Superior temporal gyrus (tissue), 1 donor: ENCODE results near the gene CNIH3.
A peak's percentile ranks its signal among the peaks of the same experiment; 100 is the strongest.
"Not testable (repeated sequence)": the region's sequence is repeated elsewhere in the genome, so short reads cannot be mapped to it uniquely, and the experiment has no call there.

Experiments used
- DNase-seq: peaks from one replicate; pipeline ENCODE4 v3.0.0-alpha.2; 2016; ENCODE audit errors: extremely low spot score

The CNIH3 gene

GRCh38 chr1:224643653-224644052 lies 27.5 kb downstream of the CNIH3 start:
- no peak for DNase-seq

- DNase-seq = peak; percentile 75
Observed at GRCh38 chr1:224644553-224645154, 28.5 kb downstream of the CNIH3 start.

- no peak for DNase-seq
Observed at GRCh38 chr1:224647449-224647848, 31.3 kb downstream of the CNIH3 start.

- DNase-seq = no peak
Observed at GRCh38 chr1:224650290-224650689, 34.2 kb downstream of the CNIH3 start.

- DNase-seq = no peak
Observed at GRCh38 chr1:224651188-224651587, 35.1 kb downstream of the CNIH3 start.

GRCh38 chr1:224656392-224656791 lies 40.3 kb downstream of the CNIH3 start:
- DNase-seq = no peak

- no peak for DNase-seq
Observed at GRCh38 chr1:224660074-224660473, 44.0 kb downstream of the CNIH3 start.

- DNase-seq = no peak
Observed at GRCh38 chr1:224662870-224663269, 46.8 kb downstream of the CNIH3 start.

GRCh38 chr1:224665016-224665415 lies 48.9 kb downstream of the CNIH3 start:
- no peak for DNase-seq

GRCh38 chr1:224666078-224666477 lies 50.0 kb downstream of the CNIH3 start:
- no peak for DNase-seq

GRCh38 chr1:224666913-224667312 lies 50.8 kb downstream of the CNIH3 start:
- no peak for DNase-seq

GRCh38 chr1:224668984-224669383 lies 52.9 kb downstream of the CNIH3 start:
- DNase-seq = no peak

- no peak for DNase-seq
Observed at GRCh38 chr1:224669403-224669802, 53.3 kb downstream of the CNIH3 start.

- DNase-seq = no peak
Observed at GRCh38 chr1:224670506-224670905, 54.4 kb downstream of the CNIH3 start.

GRCh38 chr1:224671076-224671475 lies 55.0 kb downstream of the CNIH3 start:
- DNase-seq = no peak

- no peak for DNase-seq
Observed at GRCh38 chr1:224673141-224673540, 57.0 kb downstream of the CNIH3 start.

GRCh38 chr1:224675590-224675989 lies 59.5 kb downstream of the CNIH3 start:
- no peak for DNase-seq

GRCh38 chr1:224676551-224676950 lies 60.4 kb downstream of the CNIH3 start:
- no peak for DNase-seq

GRCh38 chr1:224678168-224678567 lies 62.1 kb downstream of the CNIH3 start:
- no peak for DNase-seq

- no peak for DNase-seq
Observed at GRCh38 chr1:224679606-224680005, 63.5 kb downstream of the CNIH3 start.

GRCh38 chr1:224681816-224682215 lies 65.7 kb downstream of the CNIH3 start:
- DNase-seq = no peak

GRCh38 chr1:224683936-224684335 lies 67.8 kb downstream of the CNIH3 start:
- DNase-seq = no peak

GRCh38 chr1:224684979-224685425 lies 68.9 kb downstream of the CNIH3 start:
- DNase-seq = no peak

GRCh38 chr1:224686140-224686539 lies 70.0 kb downstream of the CNIH3 start:
- not testable (repeated sequence) for DNase-seq
